Central memory CD8-positive, alpha-beta T cell (primary cell): ENCODE results near the gene FBXO28.

Source experiments
- ATAC-seq: fragments of 150-1000 bp; cut with Tn5 transposase; replicated peaks from 2 replicates; pipeline ENCODE4 v1.10.0; 2022; ENCODE audit warnings: mild to moderate bottlenecking, moderate FRiP score, moderate number of reproducible peaks; ENCODE audit not compliant: poor library complexity, severe bottlenecking; ENCODE audit errors: extremely low read depth
- DNase-seq, 2 donors: peaks; one replicate each; pipeline ENCODE4 v3.0.0; 2021; ENCODE audit warnings: low spot score in 2 of 2
- H3K27ac Mint-ChIP-seq: one replicate; pipeline ENCODE4 v1.8.0; 2022; ENCODE audit warnings: low read depth, mild to moderate bottlenecking, moderate library complexity, mixed read lengths
- H3K27me3 Mint-ChIP-seq: one replicate; pipeline ENCODE4 v1.8.0; 2022; ENCODE audit warnings: mixed read lengths
- H3K36me3 Mint-ChIP-seq: one replicate; pipeline ENCODE4 v1.8.0; 2022; ENCODE audit warnings: mild to moderate bottlenecking, moderate library complexity, mixed read lengths; ENCODE audit not compliant: insufficient read depth
- H3K4me1 Mint-ChIP-seq: one replicate; pipeline ENCODE4 v1.8.0; 2022; ENCODE audit warnings: mixed read lengths
- H3K4me3 Mint-ChIP-seq: one replicate; pipeline ENCODE4 v1.8.0; 2022; ENCODE audit warnings: mild to moderate bottlenecking, moderate library complexity, mixed read lengths
- H3K9me3 Mint-ChIP-seq: one replicate; pipeline ENCODE4 v1.8.0; 2022; ENCODE audit warnings: mixed read lengths

The FBXO28 gene

GRCh38 chr1:224170343-224170742 lies 56.4 kb downstream of the FBXO28 start:
- H3K36me3 Mint-ChIP-seq = no peaks in the 10 kb centered on the region
- DNase-seq (no peak), ATAC-seq (no peak)
- no peak overlapping the region for H3K4me3 Mint-ChIP-seq
- H3K27ac Mint-ChIP-seq = no peak overlapping the region
- H3K27me3 Mint-ChIP-seq = no peaks in the 10 kb centered on the region
- H3K9me3 Mint-ChIP-seq = no peaks in the 10 kb centered on the region
- H3K4me1 Mint-ChIP-seq = peaks cover 22% of the 10 kb centered on the region

GRCh38 chr1:224170748-224171478 lies 57.0 kb downstream of the FBXO28 start:
- DNase-seq = no peak
- H3K27me3 Mint-ChIP-seq = no peaks in the 10 kb centered on the region
- peaks cover 22% of the 10 kb centered on the region for H3K4me1 Mint-ChIP-seq
- no peaks in the 10 kb centered on the region for H3K36me3 Mint-ChIP-seq
- no peaks in the 10 kb centered on the region for H3K9me3 Mint-ChIP-seq
- no peak overlapping the region for H3K27ac Mint-ChIP-seq
- ATAC-seq = peak; percentile 53
- no peak overlapping the region for H3K4me3 Mint-ChIP-seq

GRCh38 chr1:224172229-224172628 lies 58.3 kb downstream of the FBXO28 start:
- H3K4me3 Mint-ChIP-seq = no peak overlapping the region
- H3K4me1 Mint-ChIP-seq = peaks cover 22% of the 10 kb centered on the region
- DNase-seq (no peak), ATAC-seq (no peak)
- H3K9me3 Mint-ChIP-seq = no peaks in the 10 kb centered on the region
- H3K27me3 Mint-ChIP-seq = no peaks in the 10 kb centered on the region
- no peaks in the 10 kb centered on the region for H3K36me3 Mint-ChIP-seq
- H3K27ac Mint-ChIP-seq = peak overlapping the region; percentile 14

- H3K9me3 Mint-ChIP-seq = no peaks in the 10 kb centered on the region
- ATAC-seq (no peak), DNase-seq (no peak)
- no peaks in the 10 kb centered on the region for H3K27me3 Mint-ChIP-seq
- no peak overlapping the region for H3K27ac Mint-ChIP-seq
- H3K4me3 Mint-ChIP-seq = no peak overlapping the region
- H3K4me1 Mint-ChIP-seq = peaks cover 22% of the 10 kb centered on the region
- H3K36me3 Mint-ChIP-seq = no peaks in the 10 kb centered on the region
These were observed 59.6 kb downstream of the FBXO28 start for GRCh38 chr1:224173523-224173922.

GRCh38 chr1:224175617-224176016 lies 61.7 kb downstream of the FBXO28 start:
- ATAC-seq (no peak), DNase-seq (no peak)
- H3K4me3 Mint-ChIP-seq = no peak overlapping the region

GRCh38 chr1:224177356-224177999 lies 63.6 kb downstream of the FBXO28 start:
- H3K27ac Mint-ChIP-seq = no peak overlapping the region

More at GRCh38 chr1:224175617-224176016, 61.7 kb downstream of the FBXO28 start:
- no peaks in the 10 kb centered on the region for H3K27me3 Mint-ChIP-seq
- peaks cover 2% of the 10 kb centered on the region for H3K4me1 Mint-ChIP-seq
- H3K27ac Mint-ChIP-seq = no peak overlapping the region
- no peaks in the 10 kb centered on the region for H3K9me3 Mint-ChIP-seq
- no peaks in the 10 kb centered on the region for H3K36me3 Mint-ChIP-seq

GRCh38 chr1:224178894-224179293 lies 65.0 kb downstream of the FBXO28 start:
- ATAC-seq (no peak), DNase-seq (no peak)
- Mint-ChIP-seq H3K4me3 (no peak overlapping the region), H3K36me3 (peaks cover 15% of the 10 kb centered on the region), H3K27me3 (no peaks in the 10 kb centered on the region), H3K9me3 (no peaks in the 10 kb centered on the region), H3K27ac (no peak overlapping the region), H3K4me1 (peaks cover 10% of the 10 kb centered on the region)

More at GRCh38 chr1:224177356-224177999, 63.6 kb downstream of the FBXO28 start:
- Mint-ChIP-seq H3K36me3 (peaks cover 7% of the 10 kb centered on the region), H3K9me3 (no peaks in the 10 kb centered on the region), H3K4me3 (no peak overlapping the region), H3K27me3 (no peaks in the 10 kb centered on the region), H3K4me1 (peaks cover 9% of the 10 kb centered on the region)
- DNase-seq = no peak
- ATAC-seq = no peak

- no peak overlapping the region for H3K4me3 Mint-ChIP-seq
- H3K27me3 Mint-ChIP-seq = no peaks in the 10 kb centered on the region
- ATAC-seq = no peak
- no peaks in the 10 kb centered on the region for H3K9me3 Mint-ChIP-seq
- peaks cover 26% of the 10 kb centered on the region for H3K4me1 Mint-ChIP-seq
- H3K27ac Mint-ChIP-seq = no peak overlapping the region
- peaks cover 20% of the 10 kb centered on the region for H3K36me3 Mint-ChIP-seq
- DNase-seq = no peak
These were observed 67.0 kb downstream of the FBXO28 start for GRCh38 chr1:224180783-224181452.

GRCh38 chr1:224181453-224181810 lies 67.5 kb downstream of the FBXO28 start:
- H3K9me3 Mint-ChIP-seq = no peaks in the 10 kb centered on the region
- DNase-seq (no peak), ATAC-seq (no peak)
- H3K27me3 Mint-ChIP-seq = no peaks in the 10 kb centered on the region
- H3K4me1 Mint-ChIP-seq = peaks cover 26% of the 10 kb centered on the region
- peak overlapping the region; percentile 78 for H3K4me3 Mint-ChIP-seq
- H3K27ac Mint-ChIP-seq = peak overlapping the region; percentile 94
- H3K36me3 Mint-ChIP-seq = peaks cover 20% of the 10 kb centered on the region

- DNase-seq = peak; percentile 29 to 30
These were observed 68.3 kb downstream of the FBXO28 start for GRCh38 chr1:224182057-224182865.

GRCh38 chr1:224182866-224183590 lies 69.1 kb downstream of the FBXO28 start, which contains the start of gene DEGS1:
Gene DEGS1 (plus strand): TSS chr1:224183240. CDS start chr1:224183337, 97 bp downstream.
- H3K4me3 Mint-ChIP-seq = peak within 1 kb of the TSS; percentile 78
- DNase-seq = peak; percentile 74 to 81
- no peaks in the 10 kb centered on the region for H3K9me3 Mint-ChIP-seq
- no peaks in the 10 kb centered on the region for H3K27me3 Mint-ChIP-seq
- H3K27ac Mint-ChIP-seq = peak within 1 kb of the TSS; percentile 94
- H3K4me1 Mint-ChIP-seq = peaks cover 31% of the 10 kb centered on the region
- H3K36me3 Mint-ChIP-seq = peaks cover 24% of the 10 kb centered on the region
- peak; percentile 81 for ATAC-seq

More at GRCh38 chr1:224182057-224182865, 68.3 kb downstream of the FBXO28 start:
- Mint-ChIP-seq H3K4me3 (peak overlapping the region; percentile 78), H3K4me1 (peaks cover 31% of the 10 kb centered on the region), H3K27me3 (no peaks in the 10 kb centered on the region), H3K27ac (peak overlapping the region; percentile 94), H3K9me3 (no peaks in the 10 kb centered on the region), H3K36me3 (peaks cover 24% of the 10 kb centered on the region)
- ATAC-seq = peak; percentile 63
